CD4-positive, alpha-beta T cell treated with Interleukin-10 for 1 hour (primary cell): Measurements from ENCODE around the gene CNKSR3.
"Not testable (repeated sequence)": the region's sequence is repeated elsewhere in the genome, so short reads cannot be mapped to it uniquely, and the experiment has no call there.

Experiments used
- DNase-seq: peaks from one replicate; pipeline ENCODE4 v3.0.0-alpha.2; 2020

CNKSR3 gene

GRCh38 chr6:154526996-154527395 is 16.5 kb upstream of the CNKSR3 start:
- DNase-seq: no peak

DNA sequence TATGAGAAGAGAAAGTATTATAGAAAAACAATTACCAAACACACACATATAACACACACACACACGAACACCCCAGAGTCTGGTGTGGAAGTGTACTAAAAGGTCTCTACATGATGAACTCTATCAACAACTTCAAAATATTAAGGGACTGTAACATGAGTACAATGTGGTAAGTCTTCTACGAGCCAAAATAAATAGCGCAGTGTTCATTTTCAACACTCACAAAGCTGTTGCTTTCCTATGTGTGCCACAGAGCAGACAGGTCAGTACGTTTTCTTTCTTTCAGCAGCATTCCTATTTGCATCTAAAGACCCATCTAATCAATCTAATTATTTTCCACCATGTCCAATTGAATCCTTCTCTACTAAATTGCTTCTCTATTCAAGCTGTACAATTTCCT is 12.1 kb upstream of the CNKSR3 start:
- DNase-seq: no peak

- DNase-seq: no peak
Measured at GRCh38 chr6:154521412-154521811, 10.9 kb upstream of the CNKSR3 start.

- no peak for DNase-seq
Measured at GRCh38 chr6:154520280-154520679, 9.8 kb upstream of the CNKSR3 start.

GRCh38 chr6:154518396-154518795 is 7.9 kb upstream of the CNKSR3 start:
- DNase-seq: no peak

DNA sequence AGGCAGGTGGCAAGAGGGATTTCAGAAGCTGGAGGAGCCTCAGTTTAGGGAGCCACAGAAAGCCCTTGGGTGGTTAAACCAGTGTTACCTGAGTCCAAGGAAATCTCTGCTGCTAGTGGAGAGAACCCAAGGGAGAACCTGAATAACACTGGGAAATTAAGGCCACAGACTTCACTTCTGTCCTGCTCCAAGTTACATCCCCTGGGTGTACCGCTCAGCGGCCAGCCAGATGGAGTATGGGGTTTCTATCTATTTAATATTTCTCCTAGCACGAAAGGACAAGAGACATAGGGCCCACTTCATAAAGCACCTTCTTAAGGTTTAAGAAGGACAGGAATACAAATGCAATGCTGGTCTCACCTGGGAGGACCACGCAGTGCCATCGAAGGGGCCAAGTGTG is 5.8 kb upstream of the CNKSR3 start:
- DNase-seq: no peak

GRCh38 chr6:154515826-154516225 is 5.3 kb upstream of the CNKSR3 start:
- DNase-seq: no peak

DNA sequence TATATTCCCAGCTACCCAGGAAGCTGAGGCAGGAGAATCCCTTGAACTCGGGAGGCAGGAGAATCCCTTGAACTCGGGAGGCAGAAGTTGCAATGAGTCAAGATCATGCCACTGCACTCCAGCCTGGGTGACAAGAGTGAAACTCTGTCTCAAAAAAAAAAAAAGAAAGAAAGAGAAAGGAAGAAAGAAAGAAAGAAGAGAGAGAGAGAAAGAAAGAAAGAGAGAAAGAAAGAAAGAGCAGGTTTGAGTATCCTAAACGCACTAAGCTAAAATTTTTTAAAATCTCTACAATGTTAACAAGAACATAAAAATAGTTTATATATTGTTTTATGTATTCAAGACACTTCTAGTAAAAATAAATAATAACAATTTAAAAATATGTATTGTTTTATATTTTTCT is 4.6 kb upstream of the CNKSR3 start:
- not testable (repeated sequence) for DNase-seq

DNA sequence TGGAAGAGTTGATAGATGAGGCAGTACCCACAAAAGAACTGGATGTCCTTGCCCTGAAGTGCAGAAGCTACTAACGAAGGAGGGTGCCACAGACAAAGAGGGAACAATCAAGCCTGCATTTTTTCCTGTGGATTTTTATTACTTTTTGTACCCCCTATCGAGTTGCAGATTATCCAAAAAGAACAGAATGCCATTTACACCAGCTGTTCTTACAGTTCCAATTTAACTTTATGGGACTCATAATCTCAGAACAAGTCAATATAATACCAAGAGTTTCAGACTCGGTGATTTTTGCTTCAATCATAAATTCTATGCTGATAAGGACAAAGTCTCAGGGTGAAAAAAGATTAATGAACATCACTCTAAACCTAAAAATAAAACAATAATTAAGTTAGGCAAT is 4.0 kb upstream of the CNKSR3 start:
- no peak for DNase-seq

DNA sequence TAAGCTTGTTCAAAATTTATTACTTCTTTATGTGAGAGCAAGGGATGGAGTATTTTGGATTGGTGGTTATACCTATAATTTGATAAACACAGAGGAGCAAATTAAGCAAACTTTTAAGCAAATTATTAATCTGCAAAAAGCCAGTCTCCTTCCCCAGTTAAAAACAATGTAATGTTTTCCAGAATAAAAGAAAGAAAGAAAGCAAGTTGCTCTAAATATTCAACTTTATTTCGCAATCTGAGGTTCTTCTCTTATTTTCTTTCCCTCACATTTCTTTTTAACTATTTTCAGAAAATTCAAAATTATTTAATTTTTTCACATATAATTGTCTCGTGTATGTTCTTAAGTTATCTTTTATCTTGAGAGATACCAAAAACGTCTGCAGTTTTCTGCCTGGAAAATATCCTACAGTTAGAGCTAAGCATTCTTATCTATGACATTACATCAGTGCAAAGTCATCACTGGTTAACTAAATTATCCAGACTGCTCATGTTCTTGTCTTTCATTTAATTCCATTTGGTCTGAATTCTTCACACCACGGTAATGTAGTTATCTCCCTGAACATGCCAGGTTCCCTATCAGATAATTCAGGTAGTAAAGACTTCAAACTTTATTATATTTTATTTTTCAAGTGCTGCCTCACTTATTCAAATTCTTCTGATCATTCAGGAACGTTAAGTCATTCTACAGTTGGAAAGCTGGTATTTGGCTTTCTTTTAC is 3.3 kb upstream of the CNKSR3 start:
- DNase-seq: no peak

DNA sequence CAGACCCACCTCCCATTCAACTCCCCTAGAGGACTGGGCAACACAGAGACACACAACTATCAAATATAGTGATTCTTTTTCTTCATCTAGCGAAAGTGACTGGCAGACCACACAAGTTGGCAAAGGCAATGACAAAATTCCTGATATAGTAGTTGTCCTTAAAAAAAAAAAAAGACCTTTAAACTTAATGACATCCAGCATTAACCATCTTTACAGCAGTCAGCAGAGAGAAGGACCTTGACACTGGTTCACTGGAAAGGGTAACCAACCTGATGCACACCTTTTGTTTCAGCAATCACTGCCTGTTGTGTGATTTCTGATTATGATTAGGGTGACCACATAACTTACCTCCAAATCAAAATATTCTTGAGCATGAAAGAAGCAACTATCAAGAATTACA is 1.7 kb upstream of the CNKSR3 start:
- DNase-seq: no peak

DNA sequence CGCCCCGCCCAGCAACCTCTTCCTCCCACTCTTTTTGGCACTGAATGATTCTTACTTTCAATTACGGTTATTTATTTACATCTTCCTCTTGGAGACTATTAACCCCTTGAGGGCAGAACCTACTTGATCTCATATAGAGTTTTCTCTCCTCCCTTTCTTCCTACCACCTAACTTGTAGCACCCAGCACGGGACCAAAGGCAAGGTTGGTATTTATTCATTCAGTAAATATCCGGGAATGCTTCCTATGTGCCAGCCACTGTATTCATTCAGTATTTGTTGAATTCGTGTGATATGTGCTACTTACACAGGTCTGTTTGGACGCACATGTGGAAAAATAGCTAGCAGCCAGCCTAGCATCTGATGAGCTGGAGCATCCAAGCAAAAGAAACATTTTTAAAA is 1.3 kb upstream of the CNKSR3 start:
- DNase-seq: no peak

GRCh38 chr6:154509421-154510143 is 903 bp downstream of the CNKSR3 start:
- no peak for DNase-seq

- no peak for DNase-seq
Measured at GRCh38 chr6:154508573-154509375, 1.7 kb downstream of the CNKSR3 start.

- no peak for DNase-seq
Measured at GRCh38 chr6:154506991-154507898, 3.2 kb downstream of the CNKSR3 start.

DNA sequence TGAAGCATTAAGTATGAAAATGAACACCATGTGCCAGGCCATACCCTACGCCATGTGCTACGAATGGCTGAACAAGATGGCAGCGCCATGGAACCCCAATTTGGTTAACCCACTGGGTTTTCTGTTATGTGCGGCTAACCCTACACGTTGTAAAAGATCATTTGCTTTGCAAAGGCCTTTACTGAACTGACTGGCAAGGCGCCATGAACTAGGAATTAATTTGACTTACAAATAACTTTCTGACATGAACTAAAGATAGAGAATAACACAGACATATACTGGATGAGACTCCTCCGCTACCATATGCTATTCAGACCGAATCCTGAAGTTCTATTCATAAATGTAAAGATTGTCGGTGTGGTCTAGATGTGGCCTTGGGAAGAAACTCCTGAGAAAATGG is 3.9 kb downstream of the CNKSR3 start:
- DNase-seq: no peak

GRCh38 chr6:154506108-154506507 is 4.4 kb downstream of the CNKSR3 start:
- no peak for DNase-seq

GRCh38 chr6:154504865-154505449 is 5.5 kb downstream of the CNKSR3 start:
- DNase-seq: no peak

DNA sequence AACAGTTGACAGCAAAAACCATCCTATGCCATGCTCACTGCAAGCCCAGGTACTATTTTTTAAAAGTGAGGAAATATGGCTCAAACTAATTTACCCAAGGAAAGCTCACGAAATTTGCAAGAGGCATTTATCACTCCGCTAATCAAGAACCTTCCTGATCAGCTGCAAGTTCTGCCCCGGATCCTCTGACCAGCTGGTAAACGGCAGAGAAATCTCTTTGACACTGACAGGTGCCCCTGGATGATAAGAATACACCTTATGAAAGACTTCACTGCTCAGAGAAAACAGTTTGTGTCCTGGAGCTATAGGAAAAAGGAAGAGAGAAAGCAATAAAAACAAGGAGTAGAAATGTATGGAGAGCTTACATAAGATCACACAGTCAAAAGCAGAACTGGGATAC is 6.4 kb downstream of the CNKSR3 start:
- no peak for DNase-seq

GRCh38 chr6:154503658-154504057 is 6.8 kb downstream of the CNKSR3 start:
- no peak for DNase-seq

- no peak for DNase-seq
Measured at GRCh38 chr6:154502553-154502952, 7.9 kb downstream of the CNKSR3 start.

DNA sequence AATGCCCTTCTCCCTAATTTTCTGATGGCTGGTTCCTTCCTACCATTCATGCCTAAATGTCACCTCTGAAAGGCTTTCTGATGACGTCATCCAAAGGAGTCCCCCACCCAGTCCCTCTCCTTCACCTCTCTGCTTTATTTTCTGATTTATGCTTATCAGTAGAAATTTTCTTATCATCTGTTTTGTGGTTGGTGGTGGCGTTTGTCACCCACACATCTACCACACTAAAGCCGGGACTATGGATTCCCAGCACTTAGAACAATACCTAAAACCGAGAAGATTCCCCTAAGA is 9.0 kb downstream of the CNKSR3 start:
- no peak for DNase-seq
